Measurements from ENCODE around the gene GADL1. TPM values are rescaled to one million over a fixed set of nuclear protein-coding genes. Genes with fewer than 3 reads are reported as not detected.

GADL1 gene
- total RNA-seq, 3 donors from 2014 or later: not detected

DNA sequence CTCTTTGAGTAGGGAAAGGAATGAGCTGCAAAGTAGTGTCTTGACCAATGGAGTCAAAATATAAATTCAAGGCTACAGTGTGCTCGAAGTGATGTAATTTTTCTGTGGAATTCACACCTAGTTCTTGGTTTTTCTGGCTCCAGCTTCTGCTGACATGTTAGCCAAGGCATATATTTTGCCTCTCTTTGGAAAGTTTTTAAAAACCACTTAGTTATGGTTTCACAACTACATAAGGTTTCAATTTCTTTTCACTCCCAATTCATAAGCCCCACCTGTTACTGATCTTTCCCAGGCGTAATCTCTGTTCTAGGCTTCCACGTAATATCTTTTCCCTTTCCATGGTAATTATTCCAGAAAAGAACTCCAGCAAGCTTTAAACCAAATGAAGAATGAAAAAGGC lies 46.9 kb downstream of the GADL1 start:
- Histone ChIP-seq H3K4me1 (ENCODE audit: low read depth) (no peaks in the 10 kb centered on the region), H3K36me3 (ENCODE audit: low read depth) (no peaks in the 10 kb centered on the region), H3K4me3 (no peak overlapping the region), H3K9me3 (no peaks in the 10 kb centered on the region)
- intact Hi-C loops (cut with DNase I, micrococcal nuclease): no loop called here
- ATAC-seq: no peak
- no peak for DNase-seq
- TF ChIP-seq, protein P1, sequence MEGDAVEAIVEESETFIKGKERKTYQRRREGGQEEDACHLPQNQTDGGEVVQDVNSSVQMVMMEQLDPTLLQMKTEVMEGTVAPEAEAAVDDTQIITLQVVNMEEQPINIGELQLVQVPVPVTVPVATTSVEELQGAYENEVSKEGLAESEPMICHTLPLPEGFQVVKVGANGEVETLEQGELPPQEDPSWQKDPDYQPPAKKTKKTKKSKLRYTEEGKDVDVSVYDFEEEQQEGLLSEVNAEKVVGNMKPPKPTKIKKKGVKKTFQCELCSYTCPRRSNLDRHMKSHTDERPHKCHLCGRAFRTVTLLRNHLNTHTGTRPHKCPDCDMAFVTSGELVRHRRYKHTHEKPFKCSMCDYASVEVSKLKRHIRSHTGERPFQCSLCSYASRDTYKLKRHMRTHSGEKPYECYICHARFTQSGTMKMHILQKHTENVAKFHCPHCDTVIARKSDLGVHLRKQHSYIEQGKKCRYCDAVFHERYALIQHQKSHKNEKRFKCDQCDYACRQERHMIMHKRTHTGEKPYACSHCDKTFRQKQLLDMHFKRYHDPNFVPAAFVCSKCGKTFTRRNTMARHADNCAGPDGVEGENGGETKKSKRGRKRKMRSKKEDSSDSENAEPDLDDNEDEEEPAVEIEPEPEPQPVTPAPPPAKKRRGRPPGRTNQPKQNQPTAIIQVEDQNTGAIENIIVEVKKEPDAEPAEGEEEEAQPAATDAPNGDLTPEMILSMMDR (IDR thresholded peaks at IDR 0.05): no peak

DNA sequence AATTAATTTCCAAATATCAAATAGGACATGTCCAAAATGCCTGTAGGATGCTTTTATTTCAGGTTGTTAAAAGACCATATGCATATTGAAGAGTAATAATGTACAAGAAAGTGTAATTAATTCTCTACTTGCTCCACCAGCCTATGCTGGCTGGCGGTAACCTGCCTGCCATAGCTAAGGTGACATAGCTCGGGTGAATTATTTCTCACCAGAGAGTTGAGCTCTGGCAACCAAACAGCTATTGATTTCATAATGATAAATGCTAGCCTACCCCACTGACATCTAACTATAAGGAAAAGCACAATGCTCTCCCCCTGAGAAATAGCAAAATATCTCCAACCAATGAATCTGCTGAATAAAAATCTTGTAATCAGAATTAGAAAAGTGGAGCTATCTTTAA lies 48.9 kb downstream of the GADL1 start:
- TF ChIP-seq, protein P1 (IDR thresholded peaks at IDR 0.05): no peak
- no peak for ATAC-seq
- DNase-seq: no peak
- no peaks in the 10 kb centered on the region for H3K4me1 ChIP-seq (ENCODE audit: low read depth)
- intact Hi-C loops (cut with DNase I, micrococcal nuclease): no loop called here
- H3K9me3 ChIP-seq: no peaks in the 10 kb centered on the region
- no peak overlapping the region for H3K4me3 ChIP-seq
- H3K36me3 ChIP-seq (ENCODE audit: low read depth): no peaks in the 10 kb centered on the region

DNA sequence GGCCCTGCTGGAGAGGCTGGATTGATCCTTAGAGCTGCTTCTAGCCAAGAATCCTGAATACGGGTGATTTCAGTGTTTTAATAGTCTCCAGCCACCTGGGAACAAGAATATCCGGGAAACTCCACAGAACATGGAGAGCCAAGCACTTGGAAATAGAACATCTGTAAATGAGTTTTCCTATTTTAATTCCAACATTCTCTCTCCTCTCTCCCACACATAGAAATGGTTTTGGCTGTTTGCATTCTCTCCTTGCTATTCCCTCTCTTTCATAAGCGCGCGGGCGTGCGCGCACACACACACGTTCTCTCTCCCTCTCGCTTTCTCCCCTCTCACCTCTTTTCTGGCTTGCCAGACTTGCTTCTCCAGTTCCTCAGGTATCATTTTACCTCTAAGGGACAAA lies 50.6 kb downstream of the GADL1 start:
- intact Hi-C loops (cut with DNase I, micrococcal nuclease): no loop called here
- Histone ChIP-seq H3K4me1 (ENCODE audit: low read depth) (no peaks in the 10 kb centered on the region), H3K4me3 (no peak overlapping the region), H3K36me3 (ENCODE audit: low read depth) (no peaks in the 10 kb centered on the region), H3K9me3 (no peaks in the 10 kb centered on the region)
- TF ChIP-seq, protein P1 (IDR thresholded peaks at IDR 0.05): no peak
- no peak for DNase-seq
- no peak for ATAC-seq

DNA sequence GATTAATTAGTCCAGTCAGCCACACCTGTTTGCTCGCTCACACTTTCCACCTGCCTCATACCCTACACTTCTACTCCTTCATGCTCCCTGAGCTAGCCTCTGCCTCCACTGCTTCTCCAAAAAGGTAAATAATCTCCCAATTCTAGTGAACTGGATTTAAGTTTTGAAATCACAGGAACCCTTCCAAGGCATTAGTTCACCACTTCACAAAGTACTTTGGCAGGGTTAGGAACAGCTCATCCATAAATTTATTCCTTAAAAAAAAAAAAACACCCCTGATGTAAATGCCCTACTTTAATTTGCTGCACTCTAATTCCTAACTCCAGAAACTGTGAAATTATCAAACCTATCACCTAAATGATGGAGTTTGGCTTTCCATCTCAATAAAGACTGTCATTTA lies 58.3 kb downstream of the GADL1 start:
- Histone ChIP-seq H3K4me3 (no peak overlapping the region), H3K36me3 (ENCODE audit: low read depth) (no peaks in the 10 kb centered on the region), H3K4me1 (ENCODE audit: low read depth) (no peaks in the 10 kb centered on the region), H3K9me3 (no peaks in the 10 kb centered on the region)
- DNase-seq: no peak
- no peak for ATAC-seq
- TF ChIP-seq, protein P1 (IDR thresholded peaks at IDR 0.05): no peak
- intact Hi-C loops (cut with DNase I, micrococcal nuclease): no loop called here

DNA sequence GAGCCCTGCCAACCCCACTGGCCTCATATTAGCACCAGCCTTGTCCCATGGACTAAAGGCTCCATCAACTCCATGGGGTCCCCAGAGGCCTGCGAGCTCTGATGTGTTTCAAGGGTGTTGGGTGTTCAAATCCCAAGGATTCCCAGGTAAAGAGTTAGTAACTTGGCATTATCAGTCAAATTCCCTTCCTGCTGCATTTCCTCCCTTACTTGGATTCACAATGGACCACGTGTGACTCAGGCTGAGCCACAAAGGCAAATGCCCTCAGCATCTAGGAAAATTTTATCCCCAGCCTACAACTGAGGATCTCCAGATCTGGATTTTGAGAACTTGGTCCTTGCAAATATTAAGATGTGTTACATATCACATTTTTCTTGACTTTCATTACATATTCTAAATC lies 58.8 kb downstream of the GADL1 start:
- Histone ChIP-seq H3K9me3 (no peaks in the 10 kb centered on the region), H3K36me3 (ENCODE audit: low read depth) (no peaks in the 10 kb centered on the region), H3K4me3 (no peak overlapping the region), H3K4me1 (ENCODE audit: low read depth) (no peaks in the 10 kb centered on the region)
- DNase-seq (no peak), ATAC-seq (no peak)
- TF ChIP-seq, protein P1 (IDR thresholded peaks at IDR 0.05): no peak
- intact Hi-C loops (cut with DNase I, micrococcal nuclease): no loop called here

DNA sequence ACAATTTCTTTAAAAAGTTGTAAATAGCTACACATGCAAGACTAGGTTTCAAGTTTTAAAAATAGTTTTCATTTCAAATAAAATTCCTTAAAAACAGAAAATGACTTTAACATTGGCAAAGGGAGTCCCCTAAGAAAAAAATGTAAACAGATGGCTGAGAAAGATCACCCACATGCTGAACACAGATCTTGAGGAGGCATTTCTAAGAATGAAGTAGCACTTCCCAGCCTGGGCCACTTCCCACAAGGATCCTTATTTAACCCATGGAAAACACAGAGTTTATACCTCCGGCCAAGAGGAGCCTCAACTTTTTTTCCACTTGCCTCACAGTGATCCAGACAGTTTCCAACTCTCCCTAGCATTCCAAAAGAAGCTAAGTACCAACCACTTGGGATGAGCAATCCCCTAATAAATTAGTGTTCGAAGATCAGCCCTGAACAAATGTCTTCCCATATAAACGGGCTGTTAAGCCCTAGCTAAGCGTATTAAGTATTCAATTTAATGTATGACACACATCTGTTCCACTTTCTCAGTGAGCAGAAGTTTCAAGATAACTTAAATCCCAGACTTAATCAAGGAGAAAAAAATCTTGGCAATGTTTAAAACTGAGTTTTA lies 61.4 kb downstream of the GADL1 start:
- intact Hi-C loops (cut with DNase I, micrococcal nuclease): no loop called here
- ATAC-seq (no peak), DNase-seq (no peak)
- H3K9me3 ChIP-seq: no peaks in the 10 kb centered on the region
- TF ChIP-seq, protein P1 (IDR thresholded peaks at IDR 0.05): no peak
- H3K4me3 ChIP-seq: no peak overlapping the region
- H3K4me1 ChIP-seq (ENCODE audit: low read depth): no peaks in the 10 kb centered on the region
- H3K36me3 ChIP-seq (ENCODE audit: low read depth): no peaks in the 10 kb centered on the region

All from mucosa of descending colon (tissue), 3 donors.